Measurements from ENCODE around the gene SIDT1. TPM values are rescaled to one million over a fixed set of nuclear protein-coding genes. Genes with fewer than 3 reads are reported as not detected.

Gene SIDT1
- total RNA-seq, 2 experiments from 2014 or later = 19.0 to 19.7 TPM

DNA sequence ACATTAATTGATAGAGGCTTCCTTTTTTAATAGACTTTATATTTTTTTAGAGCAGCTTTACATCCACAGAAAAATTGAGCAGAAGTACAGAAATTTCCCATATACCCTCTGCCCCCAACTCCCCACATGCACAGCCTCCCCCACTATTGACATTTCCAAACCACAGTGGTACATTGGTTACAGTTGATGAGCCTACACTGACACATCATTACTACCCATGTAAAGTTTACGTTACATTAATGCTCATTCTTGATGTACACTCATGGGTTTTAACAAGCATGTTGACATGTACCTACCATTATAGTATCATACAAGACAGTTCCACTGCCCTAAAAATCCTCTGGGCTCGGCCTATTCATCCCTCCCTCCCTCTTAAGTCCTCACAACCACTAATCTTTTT, 85.4 kb downstream of the SIDT1 start:
- Mint-ChIP-seq H3K9me3 (ENCODE audit: low read depth) (no peaks in the 10 kb centered on the region), H3K27ac (no peak overlapping the region), H3K36me3 (ENCODE audit: low read depth) (peaks cover 20% of the 10 kb centered on the region), H3K27me3 (no peaks in the 10 kb centered on the region), H3K4me3 (no peak overlapping the region), H3K4me1 (no peaks in the 10 kb centered on the region)
- ATAC-seq (no peak), DNase-seq (no peak)
- POLR2A ChIA-PET = no interaction called here
- intact Hi-C loops (cut with DNase I, micrococcal nuclease) = no loop called here
- CTCF ChIA-PET = no interaction called here

DNA sequence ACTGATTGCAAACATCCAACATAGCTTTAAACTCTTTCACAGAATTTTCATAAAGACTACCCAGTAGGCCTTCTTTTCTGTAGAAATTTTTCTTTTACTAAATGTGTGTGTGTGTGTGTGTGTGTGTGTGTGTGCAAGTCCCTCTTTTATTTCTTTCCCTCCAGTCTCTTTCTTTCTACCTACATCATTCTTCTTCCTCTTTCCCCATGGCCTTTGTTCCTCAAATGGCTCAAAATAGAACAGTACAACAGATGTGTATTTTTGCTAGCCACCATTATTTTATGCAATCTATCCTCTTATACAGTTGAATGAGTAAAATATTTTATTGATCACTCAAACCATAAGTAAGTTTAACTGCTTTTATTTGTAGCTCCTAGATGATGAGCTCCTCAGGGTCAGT, 87.7 kb downstream of the SIDT1 start:
- ChIA-PET CTCF (interaction anchor here (1.2 kb wide), 1 partner anchor 43 kb away, joined by 3 read pairs; no protein-coding TSS in a partner anchor), POLR2A (no interaction called here)
- no peaks in the 10 kb centered on the region for H3K4me1 Mint-ChIP-seq
- H3K27me3 Mint-ChIP-seq = no peaks in the 10 kb centered on the region
- no peak overlapping the region for H3K4me3 Mint-ChIP-seq
- no peak for ATAC-seq
- no peak overlapping the region for H3K27ac Mint-ChIP-seq
- intact Hi-C loops (cut with DNase I, micrococcal nuclease) = no loop called here
- no peaks in the 10 kb centered on the region for H3K9me3 Mint-ChIP-seq (ENCODE audit: low read depth)
- no peak for DNase-seq
- peaks cover 25% of the 10 kb centered on the region for H3K36me3 Mint-ChIP-seq (ENCODE audit: low read depth)

DNA sequence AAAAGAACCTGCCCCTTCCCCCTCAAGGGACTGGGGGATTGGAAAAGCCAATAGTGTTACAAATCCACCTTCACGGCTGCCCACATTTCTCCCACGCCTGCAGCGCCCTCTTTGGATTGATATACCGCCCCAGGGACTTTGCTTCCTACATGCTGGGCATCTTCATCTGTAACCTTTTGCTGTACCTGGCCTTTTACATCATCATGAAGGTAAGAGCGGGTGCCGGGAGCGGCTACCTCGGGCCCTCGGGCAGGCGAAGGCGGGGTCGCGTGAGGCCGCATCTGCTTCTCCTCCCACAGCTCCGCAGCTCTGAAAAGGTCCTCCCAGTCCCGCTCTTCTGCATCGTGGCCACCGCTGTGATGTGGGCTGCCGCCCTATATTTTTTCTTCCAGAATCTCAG, 91.0 kb downstream of the SIDT1 start:
- Mint-ChIP-seq H3K27ac (no peak overlapping the region), H3K36me3 (ENCODE audit: low read depth) (peaks cover 20% of the 10 kb centered on the region), H3K4me3 (no peak overlapping the region), H3K4me1 (no peaks in the 10 kb centered on the region), H3K9me3 (ENCODE audit: low read depth) (no peaks in the 10 kb centered on the region), H3K27me3 (no peaks in the 10 kb centered on the region)
- intact Hi-C loops (cut with DNase I, micrococcal nuclease) = no loop called here
- DNase-seq (no peak), ATAC-seq (no peak)
- POLR2A ChIA-PET = no interaction called here
- CTCF ChIA-PET = no interaction called here

DNA sequence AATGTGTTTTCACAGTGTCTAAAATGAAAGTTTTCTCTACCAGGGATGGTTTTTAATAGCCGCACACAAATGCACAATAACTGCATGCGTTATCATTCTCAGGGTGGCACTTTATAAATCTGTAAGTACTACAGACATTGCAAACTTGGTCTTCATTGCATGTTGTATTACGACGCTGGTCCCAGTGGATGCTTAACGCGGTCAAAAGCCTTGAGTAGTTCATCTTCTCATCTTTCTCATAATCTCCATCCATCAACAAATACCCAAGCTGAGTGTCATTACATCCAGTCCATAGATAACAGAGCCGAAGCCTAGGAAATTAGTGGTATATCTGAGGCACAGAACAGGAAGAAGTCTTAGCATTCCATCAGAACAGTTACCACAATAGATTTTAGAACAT, 91.5 kb downstream of the SIDT1 start:
- no peak overlapping the region for H3K27ac Mint-ChIP-seq
- POLR2A ChIA-PET = no interaction called here
- H3K4me1 Mint-ChIP-seq = no peaks in the 10 kb centered on the region
- no peak for ATAC-seq
- DNase-seq = no peak
- CTCF ChIA-PET = no interaction called here
- H3K27me3 Mint-ChIP-seq = no peaks in the 10 kb centered on the region
- intact Hi-C loops (cut with DNase I, micrococcal nuclease) = no loop called here
- peaks cover 20% of the 10 kb centered on the region for H3K36me3 Mint-ChIP-seq (ENCODE audit: low read depth)
- H3K4me3 Mint-ChIP-seq = no peak overlapping the region
- H3K9me3 Mint-ChIP-seq (ENCODE audit: low read depth) = no peaks in the 10 kb centered on the region

DNA sequence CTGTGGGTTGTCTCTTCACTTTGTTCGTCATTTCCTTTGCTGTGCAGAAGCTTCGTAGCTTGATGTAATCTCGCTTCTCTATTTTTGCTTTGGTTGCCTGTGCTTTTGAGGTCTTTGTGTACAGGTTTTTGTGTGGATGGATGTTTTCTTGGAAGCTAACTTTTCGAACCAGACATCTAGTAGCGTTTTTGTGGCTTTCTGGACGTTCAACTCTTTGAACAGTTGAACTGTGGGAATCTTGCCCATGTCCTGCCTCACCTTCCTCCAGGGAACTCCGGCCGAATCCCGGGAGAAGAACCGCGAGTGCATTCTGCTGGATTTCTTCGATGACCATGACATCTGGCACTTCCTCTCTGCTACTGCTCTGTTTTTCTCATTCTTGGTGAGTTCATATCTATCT, 93.5 kb downstream of the SIDT1 start:
- Mint-ChIP-seq H3K36me3 (ENCODE audit: low read depth) (peaks cover 22% of the 10 kb centered on the region), H3K27me3 (no peaks in the 10 kb centered on the region), H3K9me3 (ENCODE audit: low read depth) (no peaks in the 10 kb centered on the region), H3K27ac (no peak overlapping the region), H3K4me1 (no peaks in the 10 kb centered on the region), H3K4me3 (no peak overlapping the region)
- DNase-seq = no peak
- ChIA-PET POLR2A (no interaction called here), CTCF (no interaction called here)
- intact Hi-C loops (cut with DNase I, micrococcal nuclease) = loop anchor here in 1 of 2 experiments (2.0 kb wide), 1 partner anchor 131 kb away; no protein-coding TSS in a partner anchor
- ATAC-seq = no peak

DNA sequence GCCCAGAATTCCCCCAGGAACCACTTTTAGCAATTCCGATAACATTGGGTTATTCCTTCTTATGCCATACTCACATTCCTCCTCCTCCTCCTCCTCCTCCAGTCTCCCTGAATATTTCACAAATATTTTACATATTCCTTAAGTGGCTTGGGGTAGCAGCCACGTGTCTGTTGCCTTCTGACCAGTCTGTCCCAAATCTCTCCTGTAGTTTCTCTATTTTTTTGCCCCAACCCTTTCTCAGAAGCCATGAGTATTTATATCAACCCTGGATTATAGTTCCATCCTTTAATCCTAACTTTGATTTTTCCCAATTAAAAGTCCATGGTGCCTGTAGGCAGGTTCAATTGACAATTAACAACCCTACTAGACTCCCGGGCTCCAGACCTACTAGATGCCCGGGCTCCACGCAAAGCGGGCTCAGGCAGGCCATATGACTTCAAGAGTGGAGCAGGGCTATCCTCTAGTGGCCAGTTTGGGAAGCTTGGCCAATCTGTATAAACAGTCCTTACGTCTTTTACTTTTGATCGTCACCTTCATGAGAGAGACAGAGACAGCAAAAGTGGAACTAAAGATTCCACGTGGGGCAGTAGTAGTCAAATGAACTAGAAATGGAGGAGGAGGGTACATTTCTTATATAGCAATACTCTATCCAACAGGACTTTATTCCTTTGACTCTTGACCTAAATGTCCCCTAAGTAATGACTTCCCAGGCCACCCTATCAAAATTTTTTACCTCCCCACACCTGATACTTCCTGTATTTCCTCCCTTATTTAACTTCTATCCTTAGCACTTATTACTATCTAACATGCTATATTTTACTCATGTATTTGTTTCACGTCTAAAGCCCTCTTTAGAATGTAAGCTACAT, 94.4 kb downstream of the SIDT1 start:
- Mint-ChIP-seq H3K36me3 (ENCODE audit: low read depth) (peaks cover 20% of the 10 kb centered on the region), H3K9me3 (ENCODE audit: low read depth) (no peaks in the 10 kb centered on the region), H3K4me3 (no peak overlapping the region), H3K27me3 (no peaks in the 10 kb centered on the region), H3K4me1 (no peaks in the 10 kb centered on the region), H3K27ac (no peak overlapping the region)
- CTCF ChIA-PET = interaction anchor here (0.6 to 1.6 kb wide), 3 partner anchors 49 to 210 kb away, joined by 3 to 5 read pairs (median 5); no protein-coding TSS in a partner anchor
- peak; percentile 39 for DNase-seq
- POLR2A ChIA-PET = no interaction called here
- intact Hi-C loops (cut with DNase I, micrococcal nuclease) = loop anchor here in 1 of 2 experiments (2.0 kb wide), 1 partner anchor 132 kb away; no protein-coding TSS in a partner anchor
- peak; percentile 78 for ATAC-seq

DNA sequence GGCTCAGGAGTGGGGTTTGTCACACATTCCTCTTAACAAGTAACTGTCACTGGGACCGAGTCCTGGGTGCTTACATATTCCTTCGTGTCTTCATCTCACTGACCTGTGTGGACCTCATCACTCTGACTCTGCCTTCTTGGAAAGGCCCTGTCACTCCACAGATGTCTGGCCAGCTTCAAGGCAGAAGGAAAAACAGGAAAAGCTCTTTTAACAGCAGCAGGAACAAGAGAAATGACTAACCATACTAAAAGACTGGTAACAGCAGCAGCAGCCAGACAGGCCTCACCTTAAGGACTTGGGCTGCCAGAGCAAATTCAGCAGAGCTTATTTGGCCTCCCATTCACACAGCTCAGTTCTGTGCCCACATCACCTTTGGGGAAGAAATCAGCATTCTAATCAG, 96.0 kb downstream of the SIDT1 start:
- CTCF ChIA-PET = interaction anchor here (0.8 to 1.6 kb wide), 3 partner anchors 11 to 51 kb away, joined by 3 to 5 read pairs (median 4); no protein-coding TSS in a partner anchor
- Mint-ChIP-seq H3K9me3 (ENCODE audit: low read depth) (no peaks in the 10 kb centered on the region), H3K27me3 (no peaks in the 10 kb centered on the region), H3K4me1 (no peaks in the 10 kb centered on the region), H3K27ac (no peak overlapping the region), H3K36me3 (ENCODE audit: low read depth) (peaks cover 20% of the 10 kb centered on the region), H3K4me3 (no peak overlapping the region)
- no peak for ATAC-seq
- POLR2A ChIA-PET = interaction anchor here (0.6 kb wide), 1 partner anchor 25 kb away, joined by 7 read pairs; no protein-coding TSS in a partner anchor
- intact Hi-C loops (cut with DNase I, micrococcal nuclease) = no loop called here
- DNase-seq = no peak

DNA sequence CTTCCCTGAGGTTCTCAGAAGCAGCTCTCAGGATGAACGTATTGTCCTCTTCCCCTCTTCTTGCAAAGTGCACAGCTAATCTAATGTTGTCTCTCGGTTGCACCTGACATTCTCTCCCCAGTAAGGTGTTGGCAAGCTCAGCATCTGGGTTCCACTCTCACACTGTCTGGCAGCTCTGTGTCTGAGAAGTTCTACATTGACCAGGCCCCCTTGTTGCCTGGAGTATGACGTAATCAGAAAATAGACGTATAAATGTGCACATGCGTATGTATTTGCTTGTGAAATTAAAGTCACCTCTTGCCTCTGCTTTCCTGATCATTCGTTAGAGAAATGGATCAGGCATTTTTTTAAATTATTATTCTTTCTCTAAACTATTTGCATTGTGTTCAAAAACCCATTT, 96.4 kb downstream of the SIDT1 start:
- no peaks in the 10 kb centered on the region for H3K4me1 Mint-ChIP-seq
- ChIA-PET POLR2A (interaction anchor here (0.6 kb wide), 1 partner anchor 24 kb away, joined by 7 read pairs; no protein-coding TSS in a partner anchor), CTCF (interaction anchor here (1.4 kb wide), 1 partner anchor 130 kb away, joined by 3 read pairs; no protein-coding TSS in a partner anchor)
- intact Hi-C loops (cut with DNase I, micrococcal nuclease) = no loop called here
- H3K36me3 Mint-ChIP-seq (ENCODE audit: low read depth) = peaks cover 18% of the 10 kb centered on the region
- ATAC-seq = no peak
- no peaks in the 10 kb centered on the region for H3K27me3 Mint-ChIP-seq
- H3K9me3 Mint-ChIP-seq (ENCODE audit: low read depth) = no peaks in the 10 kb centered on the region
- DNase-seq = no peak
- no peak overlapping the region for H3K27ac Mint-ChIP-seq
- H3K4me3 Mint-ChIP-seq = no peak overlapping the region

DNA sequence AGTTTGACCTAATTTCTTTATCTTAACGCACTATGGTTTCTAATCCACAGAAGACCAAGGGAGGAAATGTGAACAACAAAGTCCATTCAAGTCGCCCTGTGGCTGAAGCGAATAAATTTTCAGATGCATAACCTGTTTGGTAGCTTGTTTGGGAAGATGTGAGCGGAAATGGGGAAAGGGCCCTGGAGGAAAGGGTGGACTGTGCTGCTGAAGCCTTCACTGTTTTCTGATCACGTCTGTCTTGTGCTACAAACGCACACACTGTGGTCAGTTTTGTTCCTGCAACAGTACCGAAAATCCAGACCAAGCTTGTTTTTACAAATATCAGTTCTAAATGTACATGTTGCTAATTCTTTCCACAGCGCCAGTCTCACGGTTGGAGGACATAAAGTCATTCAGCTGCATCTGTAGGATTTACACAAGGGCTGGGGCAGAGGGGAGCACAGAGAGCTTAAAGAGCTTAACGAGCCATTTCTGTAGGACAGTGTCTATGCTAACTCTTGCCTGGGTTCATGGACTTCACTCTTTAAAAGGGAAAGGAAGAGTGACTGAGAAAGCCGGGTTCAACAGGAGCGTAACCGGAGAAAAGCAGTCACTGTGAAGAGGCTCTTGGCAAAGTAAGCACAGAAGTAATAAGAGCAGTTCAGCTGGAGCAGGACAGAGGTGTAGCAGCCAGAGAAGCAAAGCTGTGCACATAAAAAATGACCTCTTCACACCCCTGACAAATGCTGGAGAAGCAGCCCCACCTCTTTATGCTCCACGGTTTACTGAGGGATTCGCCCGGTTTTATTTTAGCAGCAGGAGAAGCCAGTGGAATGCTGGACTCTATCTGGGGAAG, 97.4 kb downstream of the SIDT1 start:
- ChIA-PET POLR2A (interaction anchor here (0.5 kb wide), 1 partner anchor 129 kb away, joined by 3 read pairs; no protein-coding TSS in a partner anchor), CTCF (interaction anchor here (1.4 kb wide), 1 partner anchor 131 kb away, joined by 3 read pairs; no protein-coding TSS in a partner anchor)
- peaks cover 13% of the 10 kb centered on the region for H3K36me3 Mint-ChIP-seq (ENCODE audit: low read depth)
- no peak for DNase-seq
- intact Hi-C loops (cut with DNase I, micrococcal nuclease) = no loop called here
- no peaks in the 10 kb centered on the region for H3K4me1 Mint-ChIP-seq
- no peak for ATAC-seq
- H3K9me3 Mint-ChIP-seq (ENCODE audit: low read depth) = no peaks in the 10 kb centered on the region
- no peaks in the 10 kb centered on the region for H3K27me3 Mint-ChIP-seq
- H3K27ac Mint-ChIP-seq = no peak overlapping the region
- H3K4me3 Mint-ChIP-seq = no peak overlapping the region

DNA sequence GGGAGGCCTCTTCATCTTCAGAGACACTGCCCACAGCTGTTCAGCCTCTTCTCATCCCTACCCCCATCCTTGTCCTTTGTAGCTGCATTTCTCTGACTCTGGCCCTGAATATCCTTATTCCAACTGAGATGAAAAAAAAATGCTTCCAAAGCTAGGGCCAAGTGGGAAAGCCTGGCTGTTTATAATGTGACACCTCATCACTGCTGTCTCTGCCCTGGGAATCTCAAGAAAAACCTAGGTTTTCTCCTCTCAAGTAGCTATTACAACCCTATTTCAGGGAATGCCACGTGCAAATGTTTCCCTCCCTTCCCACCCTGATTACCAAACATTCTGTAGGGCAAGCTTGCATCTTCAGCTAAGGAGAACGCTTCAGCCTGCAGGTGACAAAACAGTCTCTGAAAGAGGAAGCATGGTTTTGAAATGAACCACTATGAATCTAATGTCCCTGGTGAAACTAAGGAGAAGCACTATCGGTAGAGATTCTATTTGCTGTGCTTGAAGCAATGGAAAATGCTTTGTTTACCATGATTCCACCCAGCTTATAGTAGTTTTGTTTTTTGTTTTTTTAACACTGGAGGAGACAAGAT, 98.7 kb downstream of the SIDT1 start:
- H3K36me3 Mint-ChIP-seq (ENCODE audit: low read depth) = peaks cover 12% of the 10 kb centered on the region
- CTCF ChIA-PET = interaction anchor here (1.0 to 2.1 kb wide), 3 partner anchors 10 to 53 kb away, joined by 3 to 5 read pairs (median 3); no protein-coding TSS in a partner anchor
- POLR2A ChIA-PET = no interaction called here

DNA sequence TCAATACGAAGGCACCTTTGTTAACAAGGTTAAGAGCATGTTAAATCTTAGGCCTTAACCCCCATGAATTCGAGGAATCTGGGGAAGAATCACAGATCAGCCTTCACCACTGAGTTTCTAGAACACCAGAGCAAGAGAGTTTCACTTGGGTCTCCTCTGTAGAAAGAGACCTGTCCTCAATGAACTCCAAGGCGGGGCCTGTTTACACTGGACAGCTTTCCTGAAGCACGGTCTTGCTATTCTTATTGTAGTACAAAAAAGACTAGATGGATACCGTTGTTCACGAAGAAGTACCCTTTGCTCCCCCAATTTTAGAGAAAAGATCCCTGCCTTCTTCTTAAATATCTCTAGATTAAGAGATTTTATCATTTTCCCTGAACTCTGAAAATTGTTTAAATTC, 99.2 kb downstream of the SIDT1 start:
- ATAC-seq = no peak
- Mint-ChIP-seq H3K36me3 (ENCODE audit: low read depth) (peaks cover 8% of the 10 kb centered on the region), H3K4me1 (no peaks in the 10 kb centered on the region), H3K9me3 (ENCODE audit: low read depth) (no peaks in the 10 kb centered on the region), H3K27ac (no peak overlapping the region), H3K27me3 (no peaks in the 10 kb centered on the region), H3K4me3 (no peak overlapping the region)
- DNase-seq = no peak
- POLR2A ChIA-PET = no interaction called here
- CTCF ChIA-PET = interaction anchor here (1.0 to 2.1 kb wide), 3 partner anchors 10 to 54 kb away, joined by 3 to 5 read pairs (median 3); no protein-coding TSS in a partner anchor
- intact Hi-C loops (cut with DNase I, micrococcal nuclease) = no loop called here

More for the DNA sequence above, 98.7 kb downstream of the SIDT1 start:
- Mint-ChIP-seq H3K4me1 (no peaks in the 10 kb centered on the region), H3K27ac (no peak overlapping the region), H3K27me3 (no peaks in the 10 kb centered on the region), H3K9me3 (ENCODE audit: low read depth) (no peaks in the 10 kb centered on the region), H3K4me3 (no peak overlapping the region)
- intact Hi-C loops (cut with DNase I, micrococcal nuclease) = no loop called here
- no peak for ATAC-seq
- no peak for DNase-seq
